Nephron (organoid): ENCODE measurements around the gene CREB3L4.

Experiments
- H3K27ac Mint-ChIP-seq, 3 experiments: 2 replicates each; pipeline ENCODE4 v1.8.0; 2020; ENCODE audit warnings: mixed read lengths in 3 of 3, mild to moderate bottlenecking in 2 of 3, moderate library complexity in 1 of 3
- H3K27me3 Mint-ChIP-seq: 2 replicates; pipeline ENCODE4 v1.8.0; 2021; ENCODE audit warnings: low read depth, mild to moderate bottlenecking, moderate library complexity, mixed read lengths
- H3K36me3 Mint-ChIP-seq: 2 replicates; pipeline ENCODE4 v1.8.0; 2020; ENCODE audit warnings: low read depth, mixed read lengths
- H3K4me1 Mint-ChIP-seq: 2 replicates; pipeline ENCODE4 v1.8.0; 2020; ENCODE audit warnings: mixed read lengths
- H3K4me3 Mint-ChIP-seq, 3 experiments: 2 replicates each; pipeline ENCODE4 v1.8.0; 2020; ENCODE audit warnings: mild to moderate bottlenecking in 3 of 3, mixed read lengths in 3 of 3, moderate library complexity in 2 of 3
- H3K9me3 Mint-ChIP-seq: 2 replicates; pipeline ENCODE4 v1.8.0; 2020; ENCODE audit warnings: mixed read lengths
- TF ChIP-seq, protein P1 (sequence below), 3 experiments: fragments of 200-600 bp; sonication (generic); IDR thresholded peaks; one replicate each; pipeline ENCODE4 v1.5.0; 2021; ENCODE audit warnings: antibody characterized with exemption in 3 of 3; ENCODE audit not compliant: unreplicated experiment in 3 of 3

Gene CREB3L4

DNA sequence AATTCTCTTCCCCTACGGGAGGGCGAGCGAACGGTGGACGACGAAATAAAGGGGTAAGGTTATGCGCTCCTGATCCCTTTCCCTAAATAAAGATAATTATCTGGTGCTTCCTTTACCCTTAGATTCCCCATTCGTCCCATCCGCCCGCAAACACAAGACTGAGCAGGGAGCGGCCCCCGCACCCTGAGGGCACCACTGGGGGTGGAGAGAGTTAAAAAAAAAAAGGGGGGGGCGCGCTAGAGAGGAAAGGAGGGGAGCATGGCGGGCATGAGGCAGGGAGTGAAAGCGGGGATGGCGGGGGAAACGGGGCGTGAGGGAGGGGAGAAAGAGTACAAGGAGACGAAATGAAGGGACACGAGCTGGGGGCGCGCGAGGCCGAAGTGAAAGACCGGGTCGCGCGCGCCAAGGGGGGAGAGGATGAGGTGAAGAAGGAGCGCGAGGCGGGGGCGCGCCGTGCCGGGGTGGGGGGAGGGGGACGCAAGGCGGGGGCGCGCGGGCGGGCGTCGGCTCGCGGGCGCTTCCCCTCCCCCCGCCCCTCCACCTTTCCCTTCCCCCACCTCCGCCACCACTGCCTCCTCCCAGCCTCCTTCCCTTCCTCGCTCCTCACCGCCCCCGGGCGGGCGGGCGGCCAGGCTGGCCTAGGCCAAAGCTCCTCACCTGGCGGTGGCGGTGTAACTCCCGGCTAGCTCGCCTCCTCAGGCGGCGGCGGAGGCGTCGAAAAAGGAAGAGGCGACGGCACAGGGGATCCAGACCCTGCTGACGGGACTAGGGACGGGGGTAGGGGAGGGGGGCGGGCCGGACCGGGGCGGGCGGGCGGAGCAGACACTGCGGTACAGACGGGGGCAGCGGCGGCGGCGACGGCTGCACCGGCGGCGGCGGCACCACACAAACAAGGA lies 45.4 kb upstream of the CREB3L4 start:
- Mint-ChIP-seq H3K27me3 (no peaks in the 10 kb centered on the region), H3K4me1 (peaks cover 43% of the 10 kb centered on the region), H3K9me3 (no peaks in the 10 kb centered on the region), H3K27ac (peak overlapping the region; percentile 96 to 99 (median 98)), H3K36me3 (no peaks in the 10 kb centered on the region), H3K4me3 (peak overlapping the region; percentile 86 to 100 (median 96))
- TF ChIP-seq, protein P1, sequence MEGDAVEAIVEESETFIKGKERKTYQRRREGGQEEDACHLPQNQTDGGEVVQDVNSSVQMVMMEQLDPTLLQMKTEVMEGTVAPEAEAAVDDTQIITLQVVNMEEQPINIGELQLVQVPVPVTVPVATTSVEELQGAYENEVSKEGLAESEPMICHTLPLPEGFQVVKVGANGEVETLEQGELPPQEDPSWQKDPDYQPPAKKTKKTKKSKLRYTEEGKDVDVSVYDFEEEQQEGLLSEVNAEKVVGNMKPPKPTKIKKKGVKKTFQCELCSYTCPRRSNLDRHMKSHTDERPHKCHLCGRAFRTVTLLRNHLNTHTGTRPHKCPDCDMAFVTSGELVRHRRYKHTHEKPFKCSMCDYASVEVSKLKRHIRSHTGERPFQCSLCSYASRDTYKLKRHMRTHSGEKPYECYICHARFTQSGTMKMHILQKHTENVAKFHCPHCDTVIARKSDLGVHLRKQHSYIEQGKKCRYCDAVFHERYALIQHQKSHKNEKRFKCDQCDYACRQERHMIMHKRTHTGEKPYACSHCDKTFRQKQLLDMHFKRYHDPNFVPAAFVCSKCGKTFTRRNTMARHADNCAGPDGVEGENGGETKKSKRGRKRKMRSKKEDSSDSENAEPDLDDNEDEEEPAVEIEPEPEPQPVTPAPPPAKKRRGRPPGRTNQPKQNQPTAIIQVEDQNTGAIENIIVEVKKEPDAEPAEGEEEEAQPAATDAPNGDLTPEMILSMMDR (IDR thresholded peaks at IDR 0.05; ENCODE audit: unreplicated experiment in 3 of 3): no peak

DNA sequence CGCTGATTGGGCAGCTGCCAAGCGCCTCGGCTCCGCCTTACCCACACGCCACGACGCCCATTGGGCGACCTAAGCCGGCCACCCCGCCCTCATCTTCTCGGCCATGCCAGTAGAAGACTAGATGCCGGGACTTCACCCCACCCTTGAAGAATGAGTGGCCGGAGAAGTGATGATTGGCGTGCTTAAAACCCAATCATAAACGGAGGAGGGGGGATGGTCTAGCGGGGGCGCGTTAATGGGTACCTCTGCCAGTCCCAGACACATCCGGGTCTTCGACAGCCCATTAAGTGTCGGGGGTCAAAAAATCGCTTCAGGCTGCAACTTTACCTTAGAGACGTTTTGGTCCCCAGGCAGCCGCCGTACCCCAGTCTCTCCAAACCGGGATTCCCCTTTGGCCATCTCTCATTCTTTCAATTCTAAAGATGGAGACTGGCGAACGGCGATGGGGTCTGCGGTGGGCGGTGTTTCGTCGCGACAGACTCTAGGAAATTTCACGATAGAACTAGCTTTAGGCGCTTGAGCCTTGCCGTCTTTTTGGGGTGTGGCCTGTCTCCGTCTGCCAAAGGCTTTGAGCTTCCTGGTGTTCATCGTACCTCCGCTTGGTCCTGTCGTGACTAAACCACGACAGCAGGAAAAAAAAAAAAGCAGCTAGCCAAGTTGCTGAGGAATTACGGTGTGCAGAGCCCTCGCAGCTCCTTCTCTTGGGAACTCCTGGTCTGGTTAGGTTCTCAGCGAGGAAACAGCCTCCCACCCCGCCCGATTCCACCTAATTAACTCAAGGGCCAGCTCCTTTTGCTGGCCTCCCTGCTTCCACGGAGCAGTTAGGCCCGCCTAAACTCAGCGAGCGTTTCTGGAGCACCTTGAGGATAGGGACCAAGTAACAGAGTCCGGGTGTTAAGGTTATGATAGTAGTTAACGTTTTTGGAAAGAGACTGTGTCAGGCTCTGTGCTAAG lies 44.5 kb upstream of the CREB3L4 start, which contains the start of gene GATAD2B:
Gene GATAD2B (minus strand): TSS at position 1 of the 954 bp plus-strand sequence. CDS start 94,625 bp downstream, outside the sequence.
- H3K9me3 Mint-ChIP-seq: no peaks in the 10 kb centered on the region
- TF ChIP-seq, protein P1 (IDR thresholded peaks at IDR 0.05; ENCODE audit: unreplicated experiment in 3 of 3): no peak
- H3K27me3 Mint-ChIP-seq: no peaks in the 10 kb centered on the region
- peaks cover 35% of the 10 kb centered on the region for H3K4me1 Mint-ChIP-seq
- H3K4me3 Mint-ChIP-seq: peak within 1 kb of the TSS; percentile 86 to 100 (median 96)
- H3K36me3 Mint-ChIP-seq: no peaks in the 10 kb centered on the region
- H3K27ac Mint-ChIP-seq: peak within 1 kb of the TSS; percentile 96 to 99 (median 98)

DNA sequence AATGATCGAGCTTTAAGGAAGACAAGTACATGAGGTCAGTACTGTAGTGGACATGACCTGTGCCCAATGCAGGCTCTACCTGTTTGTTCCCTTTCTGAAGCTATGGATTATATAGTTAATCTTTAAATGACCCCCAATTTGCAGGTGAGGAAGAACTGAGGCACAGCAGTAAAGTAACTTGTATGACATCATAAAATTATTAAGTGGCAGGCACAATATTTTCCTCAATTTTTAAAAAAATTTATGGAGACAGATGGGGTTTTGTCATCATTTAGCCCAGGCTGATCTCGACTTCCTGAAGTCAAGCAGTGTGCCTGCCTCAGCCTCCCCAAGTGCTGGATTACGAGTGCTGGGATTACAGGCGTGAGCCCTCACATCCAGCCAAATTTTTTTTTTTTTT lies 41.3 kb upstream of the CREB3L4 start:
- Mint-ChIP-seq H3K9me3 (no peaks in the 10 kb centered on the region), H3K27me3 (no peaks in the 10 kb centered on the region), H3K27ac (no peak overlapping the region), H3K4me3 (no peak overlapping the region), H3K4me1 (peaks cover 7% of the 10 kb centered on the region), H3K36me3 (peaks cover 6% of the 10 kb centered on the region)
- TF ChIP-seq, protein P1 (IDR thresholded peaks at IDR 0.05; ENCODE audit: unreplicated experiment in 3 of 3): no peak

DNA sequence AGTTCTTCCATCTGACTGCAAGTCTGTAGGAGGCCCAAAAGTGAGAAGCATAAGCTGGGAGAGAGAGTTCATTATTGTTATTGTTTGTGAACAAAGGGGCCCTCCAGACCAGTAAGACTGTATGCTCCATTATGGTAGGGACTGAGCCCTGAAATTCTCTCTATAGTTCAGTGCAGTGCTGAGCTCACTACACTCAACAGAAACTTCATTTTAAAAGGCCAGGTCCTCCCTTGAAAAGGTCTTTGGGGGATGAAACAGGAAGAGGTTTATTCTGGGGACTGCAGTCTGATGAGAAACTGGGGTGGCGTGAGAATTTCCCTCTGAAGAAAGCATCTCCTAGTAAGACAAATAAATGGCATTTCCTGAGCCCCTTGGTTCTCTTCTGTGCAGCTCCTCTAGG lies 39.5 kb upstream of the CREB3L4 start:
- Mint-ChIP-seq H3K27me3 (no peaks in the 10 kb centered on the region), H3K27ac (peak overlapping the region; percentile 3 to 58 (median 25)), H3K9me3 (no peaks in the 10 kb centered on the region), H3K4me1 (peaks cover 4% of the 10 kb centered on the region), H3K4me3 (peak overlapping the region in 2 of 3 experiments; percentile 5 to 19), H3K36me3 (peaks cover 13% of the 10 kb centered on the region)
- TF ChIP-seq, protein P1 (IDR thresholded peaks at IDR 0.05; ENCODE audit: unreplicated experiment in 3 of 3): no peak

DNA sequence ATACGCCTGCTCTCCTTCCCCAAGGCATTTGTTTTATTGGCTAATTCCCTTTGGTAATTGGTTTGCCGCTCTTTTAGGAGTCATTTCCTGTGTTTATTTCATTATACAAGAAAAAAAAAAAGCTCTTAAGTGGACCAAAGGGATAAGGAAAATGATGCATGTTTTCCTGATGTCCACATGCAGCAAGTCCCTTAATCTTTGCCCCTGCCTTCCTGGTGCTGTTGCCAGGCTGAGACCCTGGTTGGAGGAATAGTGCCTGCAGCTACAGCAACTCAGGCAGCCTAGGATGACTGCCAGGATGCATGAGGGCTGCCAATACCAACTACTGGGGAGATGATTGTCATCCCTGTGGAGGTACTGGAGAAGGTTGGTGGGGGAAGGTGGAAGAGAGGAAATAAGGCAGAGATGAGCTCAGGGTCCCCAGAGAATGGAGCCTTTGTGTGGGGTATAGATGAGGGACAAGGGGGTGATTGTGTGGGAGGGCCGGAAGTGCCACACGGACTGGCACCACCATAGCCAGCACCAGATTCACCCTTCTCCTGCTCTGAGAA lies 38.8 kb upstream of the CREB3L4 start:
- H3K36me3 Mint-ChIP-seq: peaks cover 13% of the 10 kb centered on the region

More for the DNA sequence above, 38.8 kb upstream of the CREB3L4 start:
- no peaks in the 10 kb centered on the region for H3K9me3 Mint-ChIP-seq
- peak overlapping the region in 1 of 3 experiments; percentile 58 for H3K27ac Mint-ChIP-seq
- peaks cover under 1% of the 10 kb centered on the region for H3K4me1 Mint-ChIP-seq
- no peaks in the 10 kb centered on the region for H3K27me3 Mint-ChIP-seq
- H3K4me3 Mint-ChIP-seq: no peak overlapping the region
- TF ChIP-seq, protein P1 (IDR thresholded peaks at IDR 0.05; ENCODE audit: unreplicated experiment in 3 of 3): no peak
